Omental fat pad (tissue), 4 donors: ENCODE data around the gene NUDT2. TPM values are rescaled to one million over a fixed set of nuclear protein-coding genes. Genes with fewer than 3 reads are reported as not detected.

Source experiments
- ATAC-seq: fragments of 150-250 bp; one replicate; pipeline ENCODE4 v1.9.1; 2016; ENCODE audit warnings: mild to moderate bottlenecking, moderate library complexity; ENCODE audit not compliant: low FRiP score
- DNase-seq: peaks from one replicate; pipeline ENCODE4 v3.0.0-alpha.2; 2019; ENCODE audit warnings: low spot score
- CTCF ChIP-seq, 3 donors: fragments of 450-650 bp; IDR thresholded peaks; one replicate each; pipeline ENCODE4 v1.5.1; 2016 to 2017; ENCODE audit warnings: antibody characterized with exemption in 3 of 3, mild to moderate bottlenecking in 3 of 3, moderate library complexity in 2 of 3
- total RNA-seq, 4 donors: library from RNA; depleted of rRNA; stranded (reverse); fragments of >200 nt; gene quantifications; one replicate each; pipeline ENCODE4 v1.1.0, GENCODE V29; 2016

NUDT2 gene
- total RNA-seq, 4 donors from 2014 or later = 6.6 to 30.4 (median 19.1) TPM

DNA sequence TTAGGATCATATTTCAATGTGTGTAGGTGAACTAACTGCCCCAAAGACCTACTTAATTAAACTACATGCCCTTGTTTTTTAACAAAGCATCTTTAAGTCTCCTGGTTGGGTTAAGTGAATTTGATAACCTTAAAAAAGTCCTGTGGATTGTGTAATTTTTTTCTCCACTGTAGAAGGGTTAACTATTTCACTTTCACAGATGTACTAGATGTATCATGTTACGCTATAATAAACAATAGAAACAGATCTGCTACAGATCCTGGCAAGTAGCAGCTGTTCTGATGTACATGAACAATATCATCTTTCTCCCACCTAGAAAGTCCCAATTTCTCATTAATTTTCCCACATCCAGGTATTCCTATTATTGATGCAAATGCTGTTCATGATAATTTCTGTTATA, 19.2 kb upstream of the NUDT2 start:
- ATAC-seq = no peak
- no peak for DNase-seq
- TF ChIP-seq CTCF (IDR thresholded peaks at IDR 0.05) = no peak

GRCh38 chr9:34311499-34312185, 17.7 kb upstream of the NUDT2 start:
- DNase-seq (no peak), ATAC-seq (no peak)
- TF ChIP-seq CTCF (IDR thresholded peaks at IDR 0.05) = no peak

- DNase-seq = no peak
- no peak for ATAC-seq
- no peak for TF ChIP-seq CTCF (IDR thresholded peaks at IDR 0.05)
Measured at GRCh38 chr9:34317436-34317835, 11.9 kb upstream of the NUDT2 start.

DNA sequence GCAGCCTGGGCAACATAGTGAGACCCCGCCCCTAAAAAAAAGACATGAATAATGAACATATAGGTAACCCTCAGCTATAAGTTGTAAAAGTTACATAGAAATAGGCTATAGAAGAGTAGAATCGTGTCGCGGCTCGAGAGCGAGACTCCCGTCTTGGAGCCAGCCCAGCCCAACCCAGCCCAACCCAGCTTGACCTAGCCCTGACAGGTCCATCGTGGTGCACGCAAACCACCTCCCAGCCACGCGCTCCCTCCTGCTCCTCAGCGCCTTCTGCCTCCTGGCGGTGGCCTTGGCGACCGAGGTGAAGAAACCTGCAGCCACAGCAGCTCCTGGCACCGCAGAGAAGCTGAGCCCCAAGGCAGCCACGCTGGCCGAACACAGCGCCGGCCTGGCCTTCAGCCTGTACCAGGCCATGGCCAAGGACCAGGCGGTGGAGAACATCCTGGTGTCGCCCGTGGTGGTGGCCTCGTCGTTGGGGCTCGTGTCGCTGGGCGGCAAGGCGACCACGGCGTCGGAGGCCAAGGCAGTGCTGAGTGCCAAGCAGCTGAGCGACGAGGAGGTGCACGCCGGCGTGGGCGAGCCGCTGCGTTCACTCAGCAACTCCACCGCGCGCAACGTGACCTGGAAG, 11.1 kb upstream of the NUDT2 start:
- no peak for TF ChIP-seq CTCF (IDR thresholded peaks at IDR 0.05)
- DNase-seq = no peak
- no peak for ATAC-seq

GRCh38 chr9:34321451-34321850, 7.9 kb upstream of the NUDT2 start:
- no peak for ATAC-seq
- TF ChIP-seq CTCF (IDR thresholded peaks at IDR 0.05) = no peak
- no peak for DNase-seq

GRCh38 chr9:34322899-34323591, 6.3 kb upstream of the NUDT2 start:
- TF ChIP-seq CTCF (IDR thresholded peaks at IDR 0.05) = no peak

More at GRCh38 chr9:34322899-34323591, 6.3 kb upstream of the NUDT2 start:
- no peak for ATAC-seq
- no peak for DNase-seq
